GM23338 (cell line): ENCODE data around the gene PHF13.

ENCODE experiments used
- CTCF ChIP-seq, 2 experiments: fragments of 200-600 bp in 1 of 2; sonication (generic) in 1 of 2; conservative IDR thresholded peaks; 2 replicates each; pipeline versions ENCODE4 v1.5.1 to v1.6.1; 2016 to 2017; ENCODE audit warnings: antibody characterized with exemption in 2 of 2, low read depth in 2 of 2, mild to moderate bottlenecking in 2 of 2, moderate library complexity in 1 of 2
- EZH2 ChIP-seq: fragments of 200-600 bp; sonication (generic); IDR thresholded peaks from one replicate; pipeline ENCODE4 v1.8.0; 2017; ENCODE audit warnings: antibody characterized with exemption, mild to moderate bottlenecking, low read depth; ENCODE audit not compliant: unreplicated experiment
- POLR2AphosphoS5 ChIP-seq: IDR thresholded peaks from 2 replicates; pipeline ENCODE4 v1.6.1; 2016; ENCODE audit warnings: antibody characterized with exemption, low read depth
- REST ChIP-seq: IDR thresholded peaks from one replicate; pipeline ENCODE4 v1.6.1; 2018; ENCODE audit warnings: antibody characterized with exemption; ENCODE audit not compliant: unreplicated experiment

DNA sequence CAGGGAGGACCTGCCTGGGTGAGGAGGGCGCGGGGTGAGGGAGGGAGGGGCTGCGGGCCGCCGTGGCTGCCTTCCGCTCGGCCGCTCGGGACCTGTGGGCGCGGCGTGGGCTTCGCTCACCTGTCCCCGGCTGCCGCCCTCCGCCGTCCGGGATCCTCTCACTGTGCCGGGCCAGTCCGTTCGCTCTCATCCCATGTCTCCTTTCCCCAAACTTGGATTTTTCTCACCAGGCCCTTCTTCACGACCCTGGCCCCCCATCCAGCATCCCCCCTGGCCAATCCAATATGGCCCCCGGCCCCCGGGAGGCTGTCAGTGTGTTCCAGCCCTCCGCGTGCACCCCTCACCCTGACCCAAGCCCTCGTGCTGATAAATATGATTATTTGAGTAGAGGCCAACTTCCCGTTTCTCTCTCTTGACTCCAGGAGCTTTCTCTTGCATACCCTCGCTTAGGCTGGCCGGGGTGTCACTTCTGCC, 33.4 kb upstream of the PHF13 start:
- TF ChIP-seq REST (no peak), CTCF (conservative IDR thresholded peaks at IDR 0.05; ENCODE audit: low read depth in 2 of 2) (no peak), EZH2 (no peak), POLR2AphosphoS5 (no peak)
